LNCAP (cell line): Measurements from ENCODE around the gene ZNF782.

Experiments used
- CTCF ChIP-seq: fragments of 450-650 bp; IDR thresholded peaks from 2 replicates; pipeline ENCODE4 v1.5.1; 2017; ENCODE audit warnings: mild to moderate bottlenecking

Gene ZNF782

DNA sequence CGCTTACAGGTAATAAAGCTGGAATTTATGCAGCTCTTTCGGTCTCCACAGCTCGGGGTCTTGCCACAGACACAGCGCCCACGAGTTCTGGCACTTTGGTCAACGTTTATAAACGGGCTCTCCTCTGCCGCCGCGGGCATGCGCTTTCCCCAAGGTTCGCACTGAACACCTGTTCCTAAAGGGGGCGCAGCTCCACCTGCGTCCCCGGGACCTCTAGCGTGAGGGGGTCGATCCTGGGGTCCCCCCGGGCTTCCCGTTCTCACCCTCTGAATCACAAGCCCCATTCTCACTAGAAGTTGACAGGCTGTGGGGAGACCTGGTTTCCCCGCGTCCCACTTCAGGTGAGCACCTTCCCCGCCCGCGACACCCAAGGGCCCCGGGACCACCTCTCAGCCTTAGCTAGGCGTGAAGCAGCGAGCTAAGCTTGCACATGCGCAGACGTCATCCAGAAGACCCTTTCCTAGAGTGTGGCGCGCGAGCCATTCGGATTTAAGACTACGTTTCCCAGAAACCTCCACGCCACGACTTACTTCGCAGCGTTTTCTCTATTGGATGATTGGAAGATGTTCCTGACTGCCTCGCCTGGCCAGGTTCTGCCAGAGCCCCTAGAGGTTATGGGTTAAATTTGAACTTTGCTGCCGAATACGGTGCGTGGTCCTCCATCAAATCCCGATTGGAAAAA, 21.3 kb upstream of the ZNF782 start:
- peak; percentile 29; the same call in 1 of the 2 replicates for TF ChIP-seq CTCF

GRCh38 chr9:96874947-96875460, 20.7 kb upstream of the ZNF782 start:
- no peak for TF ChIP-seq CTCF

DNA sequence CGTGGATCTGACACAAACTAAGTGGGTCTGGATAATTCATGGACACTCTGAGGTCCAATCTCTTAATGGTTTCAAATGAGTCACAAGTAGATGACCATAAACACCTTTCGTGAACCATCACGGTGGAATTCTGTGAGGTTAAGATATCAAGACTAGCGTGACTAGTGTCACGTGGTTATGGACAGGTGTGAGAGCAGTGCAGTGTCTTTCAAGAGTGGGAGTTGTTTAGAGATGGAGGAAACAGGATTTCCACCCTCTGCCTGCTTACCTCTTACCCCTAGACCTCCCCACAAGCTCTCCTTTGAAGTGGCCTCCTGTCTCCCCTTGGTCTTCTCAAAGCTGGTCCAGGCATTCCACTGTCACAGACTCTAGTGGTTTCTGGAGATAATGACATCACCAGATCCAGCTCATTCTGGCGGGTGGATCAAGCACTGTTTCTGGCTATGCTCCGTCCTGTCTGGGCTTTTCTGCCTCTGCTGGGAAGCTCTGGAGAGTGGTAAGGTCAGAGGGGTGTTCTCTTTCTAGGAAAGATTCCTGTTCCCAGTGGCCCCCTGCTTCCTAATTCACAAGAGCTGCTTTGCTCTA, 20.0 kb upstream of the ZNF782 start:
- TF ChIP-seq CTCF, result no peak

- TF ChIP-seq CTCF, result no peak
Observed at GRCh38 chr9:96871176-96871575, 16.9 kb upstream of the ZNF782 start.

DNA sequence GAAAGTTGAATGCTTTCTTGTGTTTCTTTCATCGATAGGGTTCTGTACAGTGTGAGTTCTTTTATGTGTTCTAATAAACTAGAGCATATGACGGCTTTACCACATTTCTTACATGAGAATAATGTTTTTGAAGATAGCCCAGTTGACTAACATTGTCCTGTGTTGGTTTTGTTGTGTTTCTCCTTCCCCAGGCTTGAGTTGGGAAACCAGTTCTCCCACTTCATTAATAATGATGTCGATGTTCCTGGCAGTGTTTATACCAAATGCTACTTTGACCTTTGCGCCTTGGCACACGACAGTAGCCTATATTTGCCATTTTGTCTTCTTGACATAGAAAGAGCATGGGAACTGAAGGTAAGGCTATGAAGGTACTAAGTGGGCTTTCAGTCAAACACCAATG, 14.4 kb upstream of the ZNF782 start:
- TF ChIP-seq CTCF, result no peak

GRCh38 chr9:96867079-96867804, 12.9 kb upstream of the ZNF782 start:
- no peak for TF ChIP-seq CTCF

- TF ChIP-seq CTCF, result no peak
Observed at GRCh38 chr9:96859461-96860198, 5.3 kb upstream of the ZNF782 start.
